Neural cell (in vitro differentiated cells): ENCODE data around the gene MYLIP. TPM values are rescaled to one million over a fixed set of nuclear protein-coding genes. Genes with fewer than 3 reads are reported as not detected.

ENCODE experiments used
- H2AFZ ChIP-seq: fragments of 200-600, 300-800 bp; sonication (generic), shearing (Covaris generic); 2 replicates; pipeline ENCODE4 v1.6.0; 2014; ENCODE audit warnings: low read depth, mild to moderate bottlenecking, antibody characterized with exemption, low read length, moderate library complexity
- H3F3A ChIP-seq: fragments of 200-600 bp; shearing (Covaris generic); 2 replicates; pipeline ENCODE4 v1.6.1; 2016; ENCODE audit warnings: mild to moderate bottlenecking, moderate library complexity, mixed read lengths, antibody characterized with exemption, low read length; ENCODE audit not compliant: insufficient read depth, poor library complexity, severe bottlenecking
- H3K27ac ChIP-seq: fragments of 200-600, 300-800 bp; sonication (generic), shearing (Covaris generic); 2 replicates; pipeline ENCODE4 v1.5.1; 2014; ENCODE audit warnings: mild to moderate bottlenecking, low read length, moderate library complexity
- H3K27me3 ChIP-seq: fragments of 300-800, 200-600 bp; sonication (generic), shearing (Covaris generic); 2 replicates; pipeline ENCODE4 v1.6.0; 2014; ENCODE audit warnings: mild to moderate bottlenecking, low read depth, low read length, moderate library complexity; ENCODE audit not compliant: insufficient read depth
- H3K36me3 ChIP-seq: fragments of 300-800, 200-600 bp; sonication (generic), shearing (Covaris generic); 2 replicates; pipeline ENCODE4 v1.5.1; 2014; ENCODE audit warnings: mild to moderate bottlenecking, antibody characterized with exemption, low read length, moderate library complexity; ENCODE audit not compliant: insufficient read depth
- H3K4me2 ChIP-seq: fragments of 300-800, 200-600 bp; sonication (generic), shearing (Covaris generic); 2 replicates; pipeline ENCODE4 v1.6.0; 2014; ENCODE audit warnings: mild to moderate bottlenecking, low read length
- H3K4me3 ChIP-seq: fragments of 300-800, 200-600 bp; sonication (generic), shearing (Covaris generic); 2 replicates; pipeline ENCODE4 v1.5.1; 2014; ENCODE audit warnings: mild to moderate bottlenecking, low read length, moderate library complexity
- H3K79me2 ChIP-seq: fragments of 200-600 bp; shearing (Covaris generic); replicated peaks from 2 replicates; pipeline ENCODE4 v1.6.0; 2014; ENCODE audit warnings: mild to moderate bottlenecking, low read length, moderate library complexity; ENCODE audit not compliant: insufficient read depth
- H3K9ac ChIP-seq: fragments of 300-800, 200-600 bp; sonication (generic), shearing (Covaris generic); 2 replicates; pipeline ENCODE4 v1.6.1; 2016; ENCODE audit warnings: mild to moderate bottlenecking, low read length, mixed read lengths
- H3K9me2 ChIP-seq: fragments of 200-600 bp; shearing (Covaris generic); 2 replicates; pipeline ENCODE4 v1.6.1; 2016; ENCODE audit warnings: mild to moderate bottlenecking, low read length, mixed read lengths; ENCODE audit not compliant: insufficient read depth
- H3K9me3 ChIP-seq: fragments of 200-600, 300-800 bp; sonication (generic), shearing (Covaris generic); 2 replicates; pipeline ENCODE4 v1.6.1; 2016; ENCODE audit warnings: mild to moderate bottlenecking, mixed run types, low read length, moderate library complexity, mixed read lengths
- H4K20me1 ChIP-seq: fragments of 200-600 bp; shearing (Covaris generic); 2 replicates; pipeline ENCODE4 v1.6.1; 2016; ENCODE audit warnings: mild to moderate bottlenecking, mixed run types; ENCODE audit not compliant: insufficient read depth
- CTCF ChIP-seq: fragments of 450-650 bp; IDR thresholded peaks from 2 replicates; pipeline ENCODE4 v1.5.1; 2014; ENCODE audit warnings: antibody characterized with exemption, mild to moderate bottlenecking, moderate library complexity; ENCODE audit not compliant: poor library complexity, severe bottlenecking
- EP300 ChIP-seq: fragments of 450-650 bp; conservative IDR thresholded peaks from 2 replicates; pipeline ENCODE4 v1.6.1; 2014; ENCODE audit warnings: antibody characterized with exemption, mild to moderate bottlenecking, moderate library complexity; ENCODE audit not compliant: poor library complexity, severe bottlenecking
- EZH2 ChIP-seq: fragments of 200-600, 300-800 bp; shearing (Covaris generic), sonication (generic); IDR thresholded peaks from 2 replicates; pipeline ENCODE4 v1.6.1; 2014; ENCODE audit warnings: antibody characterized with exemption, low read length, borderline replicate concordance, mild to moderate bottlenecking; ENCODE audit not compliant: insufficient read depth, poor library complexity, severe bottlenecking
- MXI1 ChIP-seq: fragments of 450-650 bp; conservative IDR thresholded peaks from 2 replicates; pipeline ENCODE4 v1.6.1; 2014; ENCODE audit warnings: antibody characterized with exemption, mild to moderate bottlenecking; ENCODE audit not compliant: poor library complexity, severe bottlenecking
- POLR2AphosphoS5 ChIP-seq: IDR thresholded peaks from 2 replicates; pipeline ENCODE4 v1.6.1; 2012
- RAD21 ChIP-seq: fragments of 450-650 bp; conservative IDR thresholded peaks from 2 replicates; pipeline ENCODE4 v1.6.1; 2014; ENCODE audit warnings: antibody characterized with exemption, mild to moderate bottlenecking, moderate library complexity
- REST ChIP-seq: IDR thresholded peaks from 2 replicates; pipeline ENCODE4 v1.6.1; 2012; ENCODE audit warnings: borderline replicate concordance
- SMC3 ChIP-seq: fragments of 450-650 bp; conservative IDR thresholded peaks from 2 replicates; pipeline ENCODE4 v1.6.1; 2014; ENCODE audit warnings: antibody characterized with exemption, mild to moderate bottlenecking, moderate library complexity; ENCODE audit not compliant: poor library complexity
- TAF1 ChIP-seq: IDR thresholded peaks from 2 replicates; pipeline ENCODE4 v1.6.1; 2012; ENCODE audit warnings: low read depth
- polyA plus RNA-seq: library from polyadenylated mRNA; depleted of rRNA; stranded (reverse); fragments of >200 nt; gene quantifications from 2 replicates; pipeline ENCODE4 v1.2.3, GENCODE V29; 2014

The MYLIP gene
- polyA plus RNA-seq, 1 donor from 2014 or later = 8.1 TPM

- H4K20me1 ChIP-seq = no peaks in the 10 kb centered on the region
- TF ChIP-seq TAF1 (no peak), EP300 (no peak), REST (no peak), POLR2AphosphoS5 (no peak), SMC3 (no peak), CTCF (no peak), EZH2 (no peak), RAD21 (no peak), MXI1 (no peak)
- H3K9ac ChIP-seq = no peak overlapping the region
These were observed 49.5 kb downstream of the MYLIP start for GRCh38 chr6:16178351-16178750.

GRCh38 chr6:16179063-16179462 is 50.2 kb downstream of the MYLIP start:
- Histone ChIP-seq H3K36me3 (no peaks in the 10 kb centered on the region), H3K9me2 (no peaks in the 10 kb centered on the region), H2AFZ (no peak overlapping the region), H3F3A (no peaks in the 10 kb centered on the region), H3K79me2 (no peaks in the 10 kb centered on the region), H3K9ac (no peak overlapping the region), H3K4me3 (no peak overlapping the region), H3K27me3 (no peaks in the 10 kb centered on the region), H3K9me3 (no peaks in the 10 kb centered on the region), H4K20me1 (no peaks in the 10 kb centered on the region), H3K27ac (no peak overlapping the region), H3K4me2 (no peak overlapping the region)
- TF ChIP-seq POLR2AphosphoS5 = no peak
- no peak for TF ChIP-seq EP300
- TF ChIP-seq RAD21 = no peak
- TF ChIP-seq REST = no peak
- no peak for TF ChIP-seq MXI1
- no peak for TF ChIP-seq CTCF
- no peak for TF ChIP-seq EZH2
- TF ChIP-seq TAF1 = no peak
- TF ChIP-seq SMC3 = no peak

More at GRCh38 chr6:16178351-16178750, 49.5 kb downstream of the MYLIP start:
- H3K36me3 ChIP-seq = no peaks in the 10 kb centered on the region
- H3K4me3 ChIP-seq = no peak overlapping the region
- H3F3A ChIP-seq = no peaks in the 10 kb centered on the region
- no peaks in the 10 kb centered on the region for H3K79me2 ChIP-seq
- no peaks in the 10 kb centered on the region for H3K9me2 ChIP-seq
- no peak overlapping the region for H3K27ac ChIP-seq
- H3K27me3 ChIP-seq = no peaks in the 10 kb centered on the region
- no peaks in the 10 kb centered on the region for H3K9me3 ChIP-seq
- no peak overlapping the region for H3K4me2 ChIP-seq
- no peak overlapping the region for H2AFZ ChIP-seq
